K562 (cell line): Measurements from ENCODE around the gene MYO16. TPM values are rescaled to one million over a fixed set of nuclear protein-coding genes. Genes with fewer than 3 reads are reported as not detected.

Experiments used
- ATAC-seq: fragments of 200-7000 bp; cut with Tn5 transposase; 3 replicates; pipeline ENCODE4 v1.9.1; 2020; ENCODE audit warnings: moderate library complexity
- BruUV-seq: library from RNA; stranded (reverse); fragments of 400-500 nt; replicated peaks from 2 replicates; lab custom pipeline; 2021; lab: Mats Ljungman, UMichigan
- CTCF ChIA-PET: fragments of 300-600 bp; formaldehyde crosslinking; extraction: SDS; loops from one replicate; lab custom pipeline; 2021; ENCODE audit warnings: low intra/inter-chr PET ratio; lab: Yijun Ruan, JAX
- POLR2A ChIA-PET: fragments of 300-600, 350-650 bp; sonication (Branson Sonifier 250); formaldehyde crosslinking; extraction: SDS; loops from one replicate; lab custom pipeline; 2021; ENCODE audit warnings: antibody characterized with exemption, inconsistent platforms; lab: Yijun Ruan, JAX
- DNase-seq, 4 experiments: peaks; one replicate each; pipeline versions ENCODE4 v3.0.0 to v3.0.0-alpha.2; 2011 to 2018; ENCODE audit warnings: low spot score in 3 of 4, mixed read lengths in 3 of 4; ENCODE audit errors: extremely low read depth in 1 of 4
- FAIRE-seq: peaks from 2 replicates; lab custom pipeline; 2011; peaks lifted over from hg19 to GRCh38; lab: Jason Lieb, UNC
- H2AFZ ChIP-seq: 2 replicates; pipeline ENCODE4 v1.6.0; 2011; ENCODE audit warnings: low read depth, low read length, control low read depth, inconsistent platforms
- H3K27ac ChIP-seq: fragments of 200-600 bp; 3 replicates; pipeline ENCODE4 v1.8.0; 2011; ENCODE audit warnings: low read depth, mild to moderate bottlenecking, control low read depth, inconsistent platforms, low read length, moderate library complexity, mixed read lengths; ENCODE audit errors: extremely low read depth
- H3K27me3 ChIP-seq, 2 experiments: fragments of 300-600 bp in 1 of 2; 2 replicates in 1 of 2; 3 replicates in 1 of 2; pipeline versions ENCODE4 v1.6.0 to v1.8.0; 2011; ENCODE audit warnings: inconsistent platforms in 2 of 2, low read length in 2 of 2, mild to moderate bottlenecking in 1 of 2, mixed read lengths in 1 of 2, moderate library complexity in 1 of 2; ENCODE audit not compliant: control insufficient read depth in 2 of 2, insufficient read depth in 2 of 2
- H3K36me3 ChIP-seq: fragments of 300-600 bp; 3 replicates; pipeline ENCODE4 v1.8.0; 2011; ENCODE audit warnings: mild to moderate bottlenecking, low read length, inconsistent platforms; ENCODE audit not compliant: control insufficient read depth, insufficient read depth
- H3K4me1 ChIP-seq, 2 experiments: fragments of 200-600 bp in 1 of 2; replicated peaks in 1 of 2; 2 replicates in 1 of 2; 3 replicates in 1 of 2; pipeline versions ENCODE4 v1.5.1 to v1.8.0; 2011; ENCODE audit warnings: inconsistent platforms in 2 of 2, low read length in 2 of 2, mild to moderate bottlenecking in 1 of 2, mixed read lengths in 1 of 2, moderate library complexity in 1 of 2; ENCODE audit not compliant: control insufficient read depth in 2 of 2, insufficient read depth in 2 of 2
- H3K4me2 ChIP-seq: 2 replicates; pipeline ENCODE4 v1.6.1; 2011; ENCODE audit warnings: low read length, control low read depth, inconsistent platforms, mixed read lengths; ENCODE audit not compliant: insufficient read depth
- H3K4me3 ChIP-seq: fragments of 200-600 bp; sonication (generic), shearing (Covaris generic); 2 replicates; pipeline ENCODE4 v1.5.1; 2016; ENCODE audit warnings: control low read depth, inconsistent platforms
- H3K79me2 ChIP-seq: fragments of 200-600 bp; 3 replicates; pipeline ENCODE4 v1.8.0; 2011; ENCODE audit warnings: low read length, inconsistent platforms; ENCODE audit not compliant: control insufficient read depth, insufficient read depth
- H3K9ac ChIP-seq, 2 experiments: 2 replicates each; pipeline versions ENCODE4 v1.6.0 to v1.6.1; 2011; ENCODE audit warnings: low read depth in 2 of 2, low read length in 2 of 2, control low read depth in 1 of 2, inconsistent platforms in 1 of 2, mild to moderate bottlenecking in 1 of 2, mixed read lengths in 1 of 2; ENCODE audit not compliant: insufficient read depth in 1 of 2
- H3K9me1 ChIP-seq: one replicate; pipeline ENCODE4 v1.6.0; 2011; ENCODE audit warnings: inconsistent platforms, mild to moderate bottlenecking, low read length, moderate library complexity; ENCODE audit not compliant: control insufficient read depth, insufficient read depth
- H3K9me3 ChIP-seq: replicated peaks from 2 replicates; pipeline ENCODE4 v1.5.1; 2011; ENCODE audit warnings: low read depth, low read length, inconsistent platforms; ENCODE audit not compliant: control insufficient read depth, insufficient read depth
- H4K20me1 ChIP-seq: replicated peaks from 2 replicates; pipeline ENCODE4 v1.6.1; 2011; ENCODE audit warnings: low read length, inconsistent platforms, mixed read lengths; ENCODE audit not compliant: control insufficient read depth, insufficient read depth
- AFF4 ChIP-seq: sonication (generic); formaldehyde crosslinking; IDR thresholded peaks from 2 replicates; pipeline ENCODE4 v1.8.0; 2023; ENCODE audit warnings: mild to moderate bottlenecking, missing genetic modification reagents
- ETS1 ChIP-seq: conservative IDR thresholded peaks from 2 replicates; pipeline ENCODE4 v1.6.1; 2011; ENCODE audit warnings: low read depth, mild to moderate bottlenecking, low read length; ENCODE audit not compliant: control insufficient read depth
- ILK ChIP-seq: fragments of 450-650 bp; IDR thresholded peaks from 2 replicates; pipeline ENCODE4 v1.6.1; 2016; ENCODE audit warnings: missing genetic modification characterization, low read depth, mild to moderate bottlenecking, missing compliant biosample characterization, moderate library complexity, borderline replicate concordance
- LARP7 ChIP-seq: fragments of 450-650 bp; IDR thresholded peaks from 2 replicates; pipeline ENCODE4 v1.6.1; 2016
- POLR2B ChIP-seq: fragments of 450-650 bp; IDR thresholded peaks from 2 replicates; pipeline ENCODE4 v1.6.1; 2018; ENCODE audit warnings: low read depth; ENCODE audit not compliant: partially characterized antibody
- SPI1 ChIP-seq: IDR thresholded peaks from 2 replicates; pipeline ENCODE4 v1.6.1; 2011; ENCODE audit warnings: low read depth, low read length, control low read depth, borderline replicate concordance
- SRSF3 ChIP-seq: fragments of 200-400 bp; formaldehyde crosslinking; IDR thresholded peaks from 2 replicates; pipeline ENCODE4 v1.6.1; 2016; ENCODE audit warnings: mild to moderate bottlenecking, low read length, moderate library complexity; ENCODE audit not compliant: insufficient read depth
- ZNF318 ChIP-seq, 2 experiments: fragments of 450-650 bp; IDR thresholded peaks; 2 replicates each; pipeline ENCODE4 v1.6.1; 2016; ENCODE audit warnings: mild to moderate bottlenecking in 2 of 2, borderline replicate concordance in 1 of 2, low read depth in 1 of 2, moderate library complexity in 1 of 2
- ZNF699 ChIP-seq: fragments of 250-450 bp; sonication (Bioruptor Pico); IDR thresholded peaks from 2 replicates; pipeline ENCODE4 v1.8.0; 2021; ENCODE audit warnings: mild to moderate bottlenecking, moderate library complexity; ENCODE audit not compliant: insufficient replicate concordance
- WGBS: fragments of 100-300 bp; shearing (Covaris generic); methylation state at CpG from one replicate; pipeline ENCODE4 v1.1.6; 2016; ENCODE audit warnings: low coverage, mixed read lengths; ENCODE audit not compliant: insufficient coverage; ENCODE audit errors: missing lambda C conversion rate; 5-methylcytosine and 5-hydroxymethylcytosine counted together
- in situ Hi-C: fragments of 300-500 bp; cut with MboI; formaldehyde crosslinking; loops from 4 replicates; pipeline ENCODE4 v1.15.0; 2018; ENCODE audit warnings: inconsistent platforms, mixed read lengths
- intact Hi-C: fragments of 100-400 bp; cut with micrococcal nuclease; formaldehyde crosslinking; loops from 2 replicates; pipeline ENCODE4 v1.14.2; 2022
- polyA plus RNA-seq, 8 experiments: library from polyadenylated mRNA; depleted of rRNA in 4 of 8; stranded (reverse) in 5 of 8; unstranded in 3 of 8; fragments of >200 nt; fragmentation: Nextera tagmentation in 2 of 8; fragmentation: Illumina TruSeq in 1 of 8; extraction: Ambion mirVana in 2 of 8; extraction: Trizol in 1 of 8; gene quantifications; 2 replicates each; pipeline versions ENCODE4 v1.2.1 to v1.2.3, GENCODE V29; 2011 to 2014; ENCODE audit warnings: inconsistent platforms in 1 of 8, missing spikeins in 1 of 8
- total RNA-seq, 7 experiments: library from RNA; depleted of rRNA in 6 of 7; stranded (reverse); fragments of >200 nt in 6 of 7; fragmentation: Illumina TruSeq in 2 of 7; extraction: Trizol in 2 of 7; gene quantifications; 2 replicates each; pipeline versions ENCODE4 v1.2.1 to v1.2.3, GENCODE V29; 2011 to 2021; ENCODE audit warnings: low replicate concordance in 1 of 7

The MYO16 gene
- total and polyA plus RNA-seq, 9 of the 15 experiments (the other 6 are each of a cell fraction or from before 2014, with no cell fraction given) = 4.3 to 45.7 (median 12.1) TPM

- BruUV-seq = no TSS peak
- TF ChIP-seq ZNF699 (no peak), POLR2B (no peak), ETS1 (no peak), AFF4 (CRISPR knock-in tag) (no peak), SRSF3 (no peak), SPI1 (no peak), LARP7 (no peak), ZNF318 (IDR thresholded peaks at IDR 0.05; ENCODE audit: borderline replicate concordance in 1 of 2, low read depth in 1 of 2) (no peak), ILK (tag) (no peak)
- WGBS = 79% methylated on average over 7 of the region's 7 CpGs
These were observed 314.4 kb downstream of the MYO16 start for GRCh38 chr13:108943842-108944241.

More at GRCh38 chr13:108943842-108944241, 314.4 kb downstream of the MYO16 start:
- no peak overlapping the region for H3K9ac ChIP-seq
- no peak for ATAC-seq
- H2AFZ ChIP-seq = no peak overlapping the region
- DNase-seq = no peak
- H3K9me3 ChIP-seq = no peaks in the 10 kb centered on the region
- no peak overlapping the region for H3K27ac ChIP-seq
- H3K9me1 ChIP-seq = no peaks in the 10 kb centered on the region
- H3K27me3 ChIP-seq = no peaks in the 10 kb centered on the region
- no peaks in the 10 kb centered on the region for H4K20me1 ChIP-seq
- no peaks in the 10 kb centered on the region for H3K36me3 ChIP-seq
- intact Hi-C loops (no loop called here), in situ Hi-C loops (no loop called here)
- no peak overlapping the region for H3K4me3 ChIP-seq
- FAIRE-seq = no peak
- no peaks in the 10 kb centered on the region for H3K4me1 ChIP-seq
- ChIA-PET CTCF (no interaction called here), POLR2A (no interaction called here)
- no peaks in the 10 kb centered on the region for H3K79me2 ChIP-seq
- no peak overlapping the region for H3K4me2 ChIP-seq
